K562 (cell line): ENCODE measurements around the gene HSPA1B. TPM values are rescaled to one million over a fixed set of nuclear protein-coding genes. Genes with fewer than 3 reads are reported as not detected.

Source experiments
- ATAC-seq: fragments of 200-7000 bp; cut with Tn5 transposase; 3 replicates; pipeline ENCODE4 v1.9.1; 2020; ENCODE audit warnings: moderate library complexity
- BruUV-seq: library from RNA; stranded (reverse); fragments of 400-500 nt; replicated peaks from 2 replicates; lab custom pipeline; 2021; lab: Mats Ljungman, UMichigan
- CTCF ChIA-PET: fragments of 300-600 bp; formaldehyde crosslinking; extraction: SDS; loops from one replicate; lab custom pipeline; 2021; ENCODE audit warnings: low intra/inter-chr PET ratio; lab: Yijun Ruan, JAX
- POLR2A ChIA-PET: fragments of 300-600, 350-650 bp; sonication (Branson Sonifier 250); formaldehyde crosslinking; extraction: SDS; loops from one replicate; lab custom pipeline; 2021; ENCODE audit warnings: antibody characterized with exemption, inconsistent platforms; lab: Yijun Ruan, JAX
- DNase-seq, 4 experiments: peaks; one replicate each; pipeline versions ENCODE4 v3.0.0 to v3.0.0-alpha.2; 2011 to 2018; ENCODE audit warnings: low spot score in 3 of 4, mixed read lengths in 3 of 4; ENCODE audit errors: extremely low read depth in 1 of 4
- FAIRE-seq: peaks from 2 replicates; lab custom pipeline; 2011; peaks lifted over from hg19 to GRCh38; lab: Jason Lieb, UNC
- H2AFZ ChIP-seq: 2 replicates; pipeline ENCODE4 v1.6.0; 2011; ENCODE audit warnings: low read depth, low read length, control low read depth, inconsistent platforms
- H3K27ac ChIP-seq: fragments of 200-600 bp; 3 replicates; pipeline ENCODE4 v1.8.0; 2011; ENCODE audit warnings: low read depth, mild to moderate bottlenecking, control low read depth, inconsistent platforms, low read length, moderate library complexity, mixed read lengths; ENCODE audit errors: extremely low read depth
- H3K27me3 ChIP-seq, 2 experiments: fragments of 300-600 bp in 1 of 2; 2 replicates in 1 of 2; 3 replicates in 1 of 2; pipeline versions ENCODE4 v1.6.0 to v1.8.0; 2011; ENCODE audit warnings: inconsistent platforms in 2 of 2, low read length in 2 of 2, mild to moderate bottlenecking in 1 of 2, mixed read lengths in 1 of 2, moderate library complexity in 1 of 2; ENCODE audit not compliant: control insufficient read depth in 2 of 2, insufficient read depth in 2 of 2
- H3K36me3 ChIP-seq: fragments of 300-600 bp; 3 replicates; pipeline ENCODE4 v1.8.0; 2011; ENCODE audit warnings: mild to moderate bottlenecking, low read length, inconsistent platforms; ENCODE audit not compliant: control insufficient read depth, insufficient read depth
- H3K4me1 ChIP-seq, 2 experiments: fragments of 200-600 bp in 1 of 2; replicated peaks in 1 of 2; 2 replicates in 1 of 2; 3 replicates in 1 of 2; pipeline versions ENCODE4 v1.5.1 to v1.8.0; 2011; ENCODE audit warnings: inconsistent platforms in 2 of 2, low read length in 2 of 2, mild to moderate bottlenecking in 1 of 2, mixed read lengths in 1 of 2, moderate library complexity in 1 of 2; ENCODE audit not compliant: control insufficient read depth in 2 of 2, insufficient read depth in 2 of 2
- H3K4me2 ChIP-seq: 2 replicates; pipeline ENCODE4 v1.6.1; 2011; ENCODE audit warnings: low read length, control low read depth, inconsistent platforms, mixed read lengths; ENCODE audit not compliant: insufficient read depth
- H3K4me3 ChIP-seq: fragments of 200-600 bp; sonication (generic), shearing (Covaris generic); 2 replicates; pipeline ENCODE4 v1.5.1; 2016; ENCODE audit warnings: control low read depth, inconsistent platforms
- H3K79me2 ChIP-seq: fragments of 200-600 bp; 3 replicates; pipeline ENCODE4 v1.8.0; 2011; ENCODE audit warnings: low read length, inconsistent platforms; ENCODE audit not compliant: control insufficient read depth, insufficient read depth
- H3K9ac ChIP-seq, 2 experiments: 2 replicates each; pipeline versions ENCODE4 v1.6.0 to v1.6.1; 2011; ENCODE audit warnings: low read depth in 2 of 2, low read length in 2 of 2, control low read depth in 1 of 2, inconsistent platforms in 1 of 2, mild to moderate bottlenecking in 1 of 2, mixed read lengths in 1 of 2; ENCODE audit not compliant: insufficient read depth in 1 of 2
- H3K9me1 ChIP-seq: one replicate; pipeline ENCODE4 v1.6.0; 2011; ENCODE audit warnings: inconsistent platforms, mild to moderate bottlenecking, low read length, moderate library complexity; ENCODE audit not compliant: control insufficient read depth, insufficient read depth
- H3K9me3 ChIP-seq: replicated peaks from 2 replicates; pipeline ENCODE4 v1.5.1; 2011; ENCODE audit warnings: low read depth, low read length, inconsistent platforms; ENCODE audit not compliant: control insufficient read depth, insufficient read depth
- H4K20me1 ChIP-seq: replicated peaks from 2 replicates; pipeline ENCODE4 v1.6.1; 2011; ENCODE audit warnings: low read length, inconsistent platforms, mixed read lengths; ENCODE audit not compliant: control insufficient read depth, insufficient read depth
- ADNP ChIP-seq: fragments of 200-800 bp; sonication (Bioruptor generic); IDR thresholded peaks from 2 replicates; pipeline ENCODE4 v1.6.1; 2016; ENCODE audit warnings: missing genetic modification characterization, missing compliant biosample characterization
- ARNT ChIP-seq, 2 experiments: fragments of 450-650 bp; IDR thresholded peaks; 2 replicates each; pipeline ENCODE4 v1.6.1; 2016; ENCODE audit warnings: mild to moderate bottlenecking in 1 of 2
- ASH1L ChIP-seq: fragments of 450-650 bp; IDR thresholded peaks from 2 replicates; pipeline ENCODE4 v1.6.1; 2018; ENCODE audit warnings: borderline replicate concordance, mild to moderate bottlenecking, low read depth; ENCODE audit not compliant: partially characterized antibody
- CBFA2T2 ChIP-seq: fragments of 450-650 bp; conservative IDR thresholded peaks from 2 replicates; pipeline ENCODE4 v1.6.1; 2017; ENCODE audit warnings: mild to moderate bottlenecking
- CHD1 ChIP-seq: fragments of 200-600 bp; sonication (generic); IDR thresholded peaks from one replicate; pipeline ENCODE4 v1.6.1; 2012; ENCODE audit warnings: mild to moderate bottlenecking, moderate library complexity, low read length, inconsistent platforms
- L3MBTL2 ChIP-seq: fragments of 450-650 bp; IDR thresholded peaks from 2 replicates; pipeline ENCODE4 v1.6.1; 2016; ENCODE audit warnings: mild to moderate bottlenecking, moderate library complexity
- NELFE ChIP-seq: IDR thresholded peaks from 2 replicates; pipeline ENCODE4 v1.6.1; 2011; ENCODE audit warnings: mild to moderate bottlenecking; ENCODE audit not compliant: insufficient read depth, insufficient read length
- NFXL1 ChIP-seq: fragments of 450-650 bp; formaldehyde crosslinking; IDR thresholded peaks from 2 replicates; pipeline ENCODE4 v1.4.0; 2021; ENCODE audit warnings: mild to moderate bottlenecking
- RAD21 ChIP-seq, 2 experiments: fragments of 250-450 bp in 1 of 2; fragments of 450-650 bp in 1 of 2; sonication (Bioruptor Pico) in 1 of 2; formaldehyde crosslinking in 1 of 2; IDR thresholded peaks in 1 of 2; conservative IDR thresholded peaks in 1 of 2; 2 replicates each; pipeline versions ENCODE4 v1.4.0 to v1.8.0; 2020 to 2022; ENCODE audit warnings: mild to moderate bottlenecking in 2 of 2, moderate library complexity in 1 of 2
- RAD51 ChIP-seq: fragments of 450-650 bp; IDR thresholded peaks from 2 replicates; pipeline ENCODE4 v1.7.1; 2016; ENCODE audit warnings: low read depth, mild to moderate bottlenecking, borderline replicate concordance
- RUNX1 ChIP-seq: sonication (generic); IDR thresholded peaks from 2 replicates; pipeline ENCODE4 v1.6.1; 2016; ENCODE audit warnings: antibody characterized with exemption, low read depth
- SIN3A ChIP-seq, 2 experiments: fragments of 150-350 bp in 1 of 2; IDR thresholded peaks; 2 replicates each; pipeline ENCODE4 v1.6.1; 2011 to 2016; ENCODE audit warnings: borderline replicate concordance in 2 of 2, low read depth in 2 of 2, low read length in 2 of 2, mild to moderate bottlenecking in 2 of 2, moderate library complexity in 2 of 2; ENCODE audit not compliant: control insufficient read depth in 1 of 2
- WGBS: fragments of 100-300 bp; shearing (Covaris generic); methylation state at CpG from one replicate; pipeline ENCODE4 v1.1.6; 2016; ENCODE audit warnings: low coverage, mixed read lengths; ENCODE audit not compliant: insufficient coverage; ENCODE audit errors: missing lambda C conversion rate; 5-methylcytosine and 5-hydroxymethylcytosine counted together
- in situ Hi-C: fragments of 300-500 bp; cut with MboI; formaldehyde crosslinking; loops from 4 replicates; pipeline ENCODE4 v1.15.0; 2018; ENCODE audit warnings: inconsistent platforms, mixed read lengths
- intact Hi-C: fragments of 100-400 bp; cut with micrococcal nuclease; formaldehyde crosslinking; loops from 2 replicates; pipeline ENCODE4 v1.14.2; 2022
- polyA plus RNA-seq, 8 experiments: library from polyadenylated mRNA; depleted of rRNA in 4 of 8; stranded (reverse) in 5 of 8; unstranded in 3 of 8; fragments of >200 nt; fragmentation: Nextera tagmentation in 2 of 8; fragmentation: Illumina TruSeq in 1 of 8; extraction: Ambion mirVana in 2 of 8; extraction: Trizol in 1 of 8; gene quantifications; 2 replicates each; pipeline versions ENCODE4 v1.2.1 to v1.2.3, GENCODE V29; 2011 to 2014; ENCODE audit warnings: inconsistent platforms in 1 of 8, missing spikeins in 1 of 8
- total RNA-seq, 7 experiments: library from RNA; depleted of rRNA in 6 of 7; stranded (reverse); fragments of >200 nt in 6 of 7; fragmentation: Illumina TruSeq in 2 of 7; extraction: Trizol in 2 of 7; gene quantifications; 2 replicates each; pipeline versions ENCODE4 v1.2.1 to v1.2.3, GENCODE V29; 2011 to 2021; ENCODE audit warnings: low replicate concordance in 1 of 7
- TF ChIP-seq, protein P1 (sequence below): sonication (generic); formaldehyde crosslinking; IDR thresholded peaks from 2 replicates; pipeline ENCODE4 v1.8.0; 2023; ENCODE audit warnings: missing genetic modification reagents, mild to moderate bottlenecking, borderline replicate concordance
- TF ChIP-seq, protein P2 (sequence below): fragments of 250-450 bp; sonication (Bioruptor Pico); IDR thresholded peaks from 2 replicates; pipeline ENCODE4 v1.8.0; 2021; ENCODE audit warnings: moderate library complexity, mild to moderate bottlenecking, inconsistent platforms

Gene HSPA1B
- total and polyA plus RNA-seq, 9 of the 15 experiments (the other 6 are each of a cell fraction or from before 2014, with no cell fraction given) = 0.27 to 227 (median 51.2) TPM

DNA sequence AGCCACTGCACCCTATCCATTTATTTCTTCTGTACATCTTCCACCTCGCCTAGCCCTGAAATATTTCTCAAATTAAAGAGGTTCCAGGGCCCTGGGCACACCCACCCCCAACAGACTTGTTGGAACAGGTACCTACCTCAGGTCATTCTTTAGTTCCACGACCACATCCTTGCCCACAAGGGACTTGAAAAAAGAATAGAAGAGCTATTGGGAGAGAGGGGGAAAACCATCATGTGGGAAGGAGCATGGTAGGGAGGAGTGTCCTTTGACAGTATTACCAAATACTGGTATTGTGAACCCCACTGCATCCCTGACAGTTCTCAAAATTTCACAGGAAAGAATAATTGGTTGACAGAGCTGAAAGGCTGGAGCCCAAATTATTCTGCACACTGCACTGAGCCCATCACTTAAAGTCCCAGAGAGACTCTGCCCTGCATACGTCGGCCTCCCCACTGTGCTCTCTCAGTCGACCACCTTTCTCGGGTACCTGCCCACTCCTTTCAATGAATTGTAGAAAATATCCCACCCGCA lies 21.5 kb upstream of the HSPA1B start:
- POLR2A ChIA-PET = interaction anchor here (0.6 to 6.3 kb wide), 25 partner anchors 8 to 324 kb away, joined by 3 to 58 read pairs (median 7); partner anchors contain the start of genes ABHD16A, BAG6, C6orf47 and CLIC1
- H3K9me1 ChIP-seq = no peaks in the 10 kb centered on the region
- CTCF ChIA-PET = no interaction called here
- peaks cover 43% of the 10 kb centered on the region; the same call in 2 of the 3 replicates for H3K36me3 ChIP-seq
- H3K27me3 ChIP-seq = no peaks in the 10 kb centered on the region
- BruUV-seq = TSS peak; percentile 75
- peak overlapping the region; percentile 93 to 94 for H3K9ac ChIP-seq
- TF ChIP-seq, protein P1, sequence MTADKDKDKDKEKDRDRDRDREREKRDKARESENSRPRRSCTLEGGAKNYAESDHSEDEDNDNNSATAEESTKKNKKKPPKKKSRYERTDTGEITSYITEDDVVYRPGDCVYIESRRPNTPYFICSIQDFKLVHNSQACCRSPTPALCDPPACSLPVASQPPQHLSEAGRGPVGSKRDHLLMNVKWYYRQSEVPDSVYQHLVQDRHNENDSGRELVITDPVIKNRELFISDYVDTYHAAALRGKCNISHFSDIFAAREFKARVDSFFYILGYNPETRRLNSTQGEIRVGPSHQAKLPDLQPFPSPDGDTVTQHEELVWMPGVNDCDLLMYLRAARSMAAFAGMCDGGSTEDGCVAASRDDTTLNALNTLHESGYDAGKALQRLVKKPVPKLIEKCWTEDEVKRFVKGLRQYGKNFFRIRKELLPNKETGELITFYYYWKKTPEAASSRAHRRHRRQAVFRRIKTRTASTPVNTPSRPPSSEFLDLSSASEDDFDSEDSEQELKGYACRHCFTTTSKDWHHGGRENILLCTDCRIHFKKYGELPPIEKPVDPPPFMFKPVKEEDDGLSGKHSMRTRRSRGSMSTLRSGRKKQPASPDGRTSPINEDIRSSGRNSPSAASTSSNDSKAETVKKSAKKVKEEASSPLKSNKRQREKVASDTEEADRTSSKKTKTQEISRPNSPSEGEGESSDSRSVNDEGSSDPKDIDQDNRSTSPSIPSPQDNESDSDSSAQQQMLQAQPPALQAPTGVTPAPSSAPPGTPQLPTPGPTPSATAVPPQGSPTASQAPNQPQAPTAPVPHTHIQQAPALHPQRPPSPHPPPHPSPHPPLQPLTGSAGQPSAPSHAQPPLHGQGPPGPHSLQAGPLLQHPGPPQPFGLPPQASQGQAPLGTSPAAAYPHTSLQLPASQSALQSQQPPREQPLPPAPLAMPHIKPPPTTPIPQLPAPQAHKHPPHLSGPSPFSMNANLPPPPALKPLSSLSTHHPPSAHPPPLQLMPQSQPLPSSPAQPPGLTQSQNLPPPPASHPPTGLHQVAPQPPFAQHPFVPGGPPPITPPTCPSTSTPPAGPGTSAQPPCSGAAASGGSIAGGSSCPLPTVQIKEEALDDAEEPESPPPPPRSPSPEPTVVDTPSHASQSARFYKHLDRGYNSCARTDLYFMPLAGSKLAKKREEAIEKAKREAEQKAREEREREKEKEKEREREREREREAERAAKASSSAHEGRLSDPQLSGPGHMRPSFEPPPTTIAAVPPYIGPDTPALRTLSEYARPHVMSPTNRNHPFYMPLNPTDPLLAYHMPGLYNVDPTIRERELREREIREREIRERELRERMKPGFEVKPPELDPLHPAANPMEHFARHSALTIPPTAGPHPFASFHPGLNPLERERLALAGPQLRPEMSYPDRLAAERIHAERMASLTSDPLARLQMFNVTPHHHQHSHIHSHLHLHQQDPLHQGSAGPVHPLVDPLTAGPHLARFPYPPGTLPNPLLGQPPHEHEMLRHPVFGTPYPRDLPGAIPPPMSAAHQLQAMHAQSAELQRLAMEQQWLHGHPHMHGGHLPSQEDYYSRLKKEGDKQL = 0 out of 2 replicates have a peak, but pooled peaks have one; percentile 75
- 0 out of 4 replicates have a peak, but pooled peaks of 1 of the 2 experiments have one; percentile 22 for TF ChIP-seq SIN3A (IDR thresholded peaks at IDR 0.05; ENCODE audit: borderline replicate concordance in 2 of 2, control insufficient read depth in 1 of 2, low read depth in 2 of 2, low read length in 2 of 2)
- TF ChIP-seq CHD1 = peak; percentile 86
- TF ChIP-seq RAD51 = no peak
- TF ChIP-seq L3MBTL2 = no peak
- no peak for TF ChIP-seq RAD21 (CRISPR knock-in tag; conservative IDR thresholded peaks at IDR 0.05 in 1 of 2, IDR thresholded peaks at IDR 0.05 in 1 of 2)
- TF ChIP-seq NELFE = no peak
- TF ChIP-seq ARNT (IDR thresholded peaks at IDR 0.05) = 0 out of 4 replicates have a peak, but pooled peaks of 1 of the 2 experiments have one; percentile 37
- no peak for TF ChIP-seq CBFA2T2
- no peak for TF ChIP-seq ADNP (tag)
- peak; percentile 6 for TF ChIP-seq ASH1L
- TF ChIP-seq NFXL1 (CRISPR knock-in tag) = no peak
- TF ChIP-seq RUNX1 = peak; percentile 33; the same call in 1 of the 2 replicates
- TF ChIP-seq, protein P2, sequence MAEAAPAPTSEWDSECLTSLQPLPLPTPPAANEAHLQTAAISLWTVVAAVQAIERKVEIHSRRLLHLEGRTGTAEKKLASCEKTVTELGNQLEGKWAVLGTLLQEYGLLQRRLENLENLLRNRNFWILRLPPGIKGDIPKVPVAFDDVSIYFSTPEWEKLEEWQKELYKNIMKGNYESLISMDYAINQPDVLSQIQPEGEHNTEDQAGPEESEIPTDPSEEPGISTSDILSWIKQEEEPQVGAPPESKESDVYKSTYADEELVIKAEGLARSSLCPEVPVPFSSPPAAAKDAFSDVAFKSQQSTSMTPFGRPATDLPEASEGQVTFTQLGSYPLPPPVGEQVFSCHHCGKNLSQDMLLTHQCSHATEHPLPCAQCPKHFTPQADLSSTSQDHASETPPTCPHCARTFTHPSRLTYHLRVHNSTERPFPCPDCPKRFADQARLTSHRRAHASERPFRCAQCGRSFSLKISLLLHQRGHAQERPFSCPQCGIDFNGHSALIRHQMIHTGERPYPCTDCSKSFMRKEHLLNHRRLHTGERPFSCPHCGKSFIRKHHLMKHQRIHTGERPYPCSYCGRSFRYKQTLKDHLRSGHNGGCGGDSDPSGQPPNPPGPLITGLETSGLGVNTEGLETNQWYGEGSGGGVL (CRISPR knock-in tag) = 0 out of 2 replicates have a peak, but pooled peaks have one; percentile 39
- TF ChIP-seq, all 486 proteins: peak for 7
- 2% methylated on average over 7 of the region's 7 CpGs for WGBS
- Histone ChIP-seq H3K4me3 (peak overlapping the region; percentile 66), H2AFZ (peak overlapping the region; percentile 91), H3K4me1 (peaks cover 14 to 28% of the 10 kb centered on the region in 2 experiments), H3K27ac (peak overlapping the region; percentile 86), H3K79me2 (peaks cover 48% of the 10 kb centered on the region), H3K9me3 (no peaks in the 10 kb centered on the region), H3K4me2 (peak overlapping the region; percentile 96), H4K20me1 (no peaks in the 10 kb centered on the region)
- DNase-seq (peak in 1 of 4 experiments; percentile 39), FAIRE-seq (no peak), ATAC-seq (peak; percentile 22)
- intact Hi-C loops = no loop called here
- in situ Hi-C loops = no loop called here
